ENCODE results near the gene MYO18B.

MYO18B gene

GRCh38 chr22:25749420-25750169, 7.6 kb downstream of the MYO18B start:
- no peak for DNase-seq

- no peak for DNase-seq
These were observed 8.7 kb downstream of the MYO18B start for GRCh38 chr22:25750569-25751173.

- no peak for DNase-seq
These were observed 9.2 kb downstream of the MYO18B start for GRCh38 chr22:25751174-25751581.

- DNase-seq: no peak
These were observed 10.7 kb downstream of the MYO18B start for GRCh38 chr22:25752615-25753214.

GRCh38 chr22:25753252-25753651, 11.3 kb downstream of the MYO18B start:
- no peak for DNase-seq

- peak; percentile 51 for DNase-seq
These were observed 12.7 kb downstream of the MYO18B start for GRCh38 chr22:25754527-25755202.

GRCh38 chr22:25757686-25758085, 15.7 kb downstream of the MYO18B start:
- DNase-seq: no peak

- no peak for DNase-seq
These were observed 16.3 kb downstream of the MYO18B start for GRCh38 chr22:25758316-25758715.

GRCh38 chr22:25759825-25760231, 17.8 kb downstream of the MYO18B start:
- no peak for DNase-seq

- DNase-seq: no peak
These were observed 18.3 kb downstream of the MYO18B start for GRCh38 chr22:25760294-25760693.

GRCh38 chr22:25760848-25761595, 19.0 kb downstream of the MYO18B start:
- DNase-seq: no peak

GRCh38 chr22:25762147-25762546, 20.2 kb downstream of the MYO18B start:
- DNase-seq: no peak

- DNase-seq: no peak
These were observed 21.3 kb downstream of the MYO18B start for GRCh38 chr22:25763239-25763777.

- DNase-seq: no peak
These were observed 22.5 kb downstream of the MYO18B start for GRCh38 chr22:25764270-25765015.

GRCh38 chr22:25765016-25765367, 23.0 kb downstream of the MYO18B start:
- DNase-seq: no peak

GRCh38 chr22:25765801-25766200, 23.8 kb downstream of the MYO18B start:
- DNase-seq: no peak

- no peak for DNase-seq
These were observed 24.4 kb downstream of the MYO18B start for GRCh38 chr22:25766418-25766817.

GRCh38 chr22:25770333-25770732, 28.3 kb downstream of the MYO18B start:
- DNase-seq: no peak

- no peak for DNase-seq
These were observed 30.3 kb downstream of the MYO18B start for GRCh38 chr22:25772288-25772687.

- DNase-seq: no peak
These were observed 32.6 kb downstream of the MYO18B start for GRCh38 chr22:25774575-25775026.

- DNase-seq: no peak
These were observed 33.5 kb downstream of the MYO18B start for GRCh38 chr22:25775531-25775930.

- DNase-seq: no peak
These were observed 35.4 kb downstream of the MYO18B start for GRCh38 chr22:25777411-25777810.
